ENCODE results near the gene CCDC85C. TPM values are rescaled to one million over a fixed set of nuclear protein-coding genes. Genes with fewer than 3 reads are reported as not detected.

CCDC85C gene
- total and polyA plus RNA-seq, 2 of the 4 experiments (the other 2 are of a cell fraction) = 16.0 to 19.0 TPM

DNA sequence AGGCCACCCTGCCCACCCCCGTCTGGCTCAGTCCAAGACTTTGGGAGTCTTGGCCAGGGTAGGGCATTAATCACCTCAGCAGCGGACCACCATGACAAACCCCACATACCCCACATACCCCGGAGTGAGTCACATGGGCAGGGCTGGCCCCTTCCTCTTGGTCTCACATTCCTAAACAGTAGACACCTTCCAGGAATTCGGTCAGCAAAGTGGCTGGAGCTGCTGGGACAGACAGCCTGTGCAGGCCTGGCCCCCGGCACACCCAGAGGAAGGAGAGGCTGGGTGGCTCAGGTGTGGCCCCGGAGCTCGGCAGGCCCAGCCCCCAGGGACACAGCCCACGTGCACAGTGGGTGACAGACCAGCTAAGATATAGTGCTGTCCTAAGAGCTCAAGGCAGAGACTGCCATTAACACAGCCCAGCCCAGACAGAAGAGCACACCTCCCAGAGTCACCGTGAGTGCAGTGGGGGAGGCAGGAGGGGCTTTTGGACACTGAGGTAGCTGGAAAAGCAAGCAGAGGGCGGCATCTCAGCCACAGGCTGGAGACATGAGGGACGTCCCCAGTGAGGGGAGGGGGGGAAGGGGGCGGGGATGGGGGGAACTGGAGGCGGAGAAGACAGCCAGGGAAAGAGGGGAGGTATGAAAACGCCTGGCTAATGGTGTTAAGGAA lies 24.0 kb downstream of the CCDC85C start:
- H4K20me1 ChIP-seq (ENCODE audit: insufficient read depth, low read length) = peaks cover 10% of the 10 kb centered on the region
- CTCF ChIA-PET = interaction anchor here (0.6 to 0.9 kb wide), 2 partner anchors 34 to 48 kb away, joined by 3 to 4 read pairs; no protein-coding TSS in a partner anchor
- peak overlapping the region; percentile 26; the same call in 1 of the 2 replicates for H3K9ac ChIP-seq (ENCODE audit: low read depth, low read length)
- peak overlapping the region; percentile 91 for H3K14ac ChIP-seq (replicated peaks; ENCODE audit: low read depth, low read length)
- TF ChIP-seq FOS (IDR thresholded peaks at IDR 0.05; ENCODE audit: low read depth, low read length) = peak; percentile 53; the same call in 1 of the 2 replicates
- peak; percentile 29; the same call in 1 of the 2 replicates for TF ChIP-seq MXI1 (IDR thresholded peaks at IDR 0.05; ENCODE audit: borderline replicate concordance, low read depth, low read length)
- TF ChIP-seq RCOR1 (IDR thresholded peaks at IDR 0.05; ENCODE audit: insufficient replicate concordance, low read length) = no peak
- peak; percentile 40; the same call in 1 of the 2 replicates for TF ChIP-seq MAZ (IDR thresholded peaks at IDR 0.05; ENCODE audit: borderline replicate concordance, low read depth, low read length)
- TF ChIP-seq, protein P1, sequence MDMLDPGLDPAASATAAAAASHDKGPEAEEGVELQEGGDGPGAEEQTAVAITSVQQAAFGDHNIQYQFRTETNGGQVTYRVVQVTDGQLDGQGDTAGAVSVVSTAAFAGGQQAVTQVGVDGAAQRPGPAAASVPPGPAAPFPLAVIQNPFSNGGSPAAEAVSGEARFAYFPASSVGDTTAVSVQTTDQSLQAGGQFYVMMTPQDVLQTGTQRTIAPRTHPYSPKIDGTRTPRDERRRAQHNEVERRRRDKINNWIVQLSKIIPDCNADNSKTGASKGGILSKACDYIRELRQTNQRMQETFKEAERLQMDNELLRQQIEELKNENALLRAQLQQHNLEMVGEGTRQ (IDR thresholded peaks at IDR 0.05; ENCODE audit: low read depth, low read length) = peak; percentile 25; the same call in 1 of the 2 replicates
- no TSS peak for BruUV-seq (replicated peaks)
- 0 out of 2 replicates have a peak overlapping the region, but pooled peaks have one; percentile 60 for H3K23ac ChIP-seq (ENCODE audit: low read depth, low read length)
- H4K91ac ChIP-seq (ENCODE audit: insufficient read depth, low read depth, low read length) = peak overlapping the region; percentile 97
- peak; percentile 73 for ATAC-seq (ENCODE audit: low read depth)
- dilution Hi-C loops (cut with HindIII; ENCODE audit: low sequenced_read_pairs, unreplicated experiment) = no loop called here
- no peak overlapping the region for H3K4me3 ChIP-seq (ENCODE audit: insufficient read depth, low read depth, low read length)
- H2AFZ ChIP-seq (replicated peaks; ENCODE audit: low read length, poor library complexity) = peak overlapping the region; percentile 85
- H2BK20ac ChIP-seq (ENCODE audit: low read depth, low read length) = peak overlapping the region; percentile 90
- POLR2A ChIA-PET (ENCODE audit: unreplicated experiment) = no interaction called here
- peak overlapping the region; percentile 61; the same call in 1 of the 2 replicates for H3K56ac ChIP-seq (ENCODE audit: extremely low read depth, insufficient read depth, low read length)
- H3K36me3 ChIP-seq (ENCODE audit: control insufficient read depth, insufficient read depth, low read length) = no peaks in the 10 kb centered on the region
- H3K4me2 ChIP-seq (ENCODE audit: low read depth, low read length) = peak overlapping the region; percentile 76
- 0% methylated on average over 1 of the region's 14 CpGs; no CpG with 5 or more reads in 1 of the 2 experiments for WGBS, 2 experiments (ENCODE audit: extremely low coverage in 2 of 2, insufficient read length in 1 of 2)
- H3K9me1 ChIP-seq (ENCODE audit: insufficient read depth, low read length) = peaks cover 53% of the 10 kb centered on the region
- intact Hi-C loops (cut with micrococcal nuclease) = no loop called here
- peak overlapping the region; percentile 98 for H2AK9ac ChIP-seq (replicated peaks; ENCODE audit: low read depth, low read length, poor library complexity)
- H3K4me1 ChIP-seq (ENCODE audit: control insufficient read depth, insufficient read depth, low read length) = peaks cover 56% of the 10 kb centered on the region
- DNase-seq = peak; percentile 77
- peak overlapping the region; percentile 87 for H2BK5ac ChIP-seq (ENCODE audit: low read depth, low read length, poor library complexity, severe bottlenecking)
- peak overlapping the region; percentile 76 for H3K18ac ChIP-seq (ENCODE audit: low read depth, low read length)
- H2BK15ac ChIP-seq (ENCODE audit: low read depth, low read length) = peak overlapping the region; percentile 94; the same call in 2 of the 3 replicates
- H3K9me3 ChIP-seq (ENCODE audit: control insufficient read depth, insufficient read depth, low read length) = no peaks in the 10 kb centered on the region
- in situ Hi-C loops (cut with MboI; ENCODE audit: low sequenced_read_pairs) = no loop called here
- H2BK120ac ChIP-seq (ENCODE audit: low read depth, low read length) = peak overlapping the region; percentile 96
- H3K27me3 ChIP-seq (ENCODE audit: control insufficient read depth, insufficient read depth, low read length) = no peaks in the 10 kb centered on the region
- peak overlapping the region; percentile 98 for H3K4ac ChIP-seq (ENCODE audit: low read depth, low read length)
- H2AK5ac ChIP-seq (ENCODE audit: low read depth, low read length) = peak overlapping the region; percentile 98
- peak overlapping the region; percentile 56; the same call in 1 of the 2 replicates for H4K5ac ChIP-seq (ENCODE audit: low read depth, low read length)
- peak overlapping the region; percentile 72 for H3K27ac ChIP-seq (ENCODE audit: insufficient read depth, low read length)
- H3K79me1 ChIP-seq (ENCODE audit: low read depth in 1 of 2, low read length in 2 of 2) = peaks cover 52 to 93% of the 10 kb centered on the region in 2 experiments
- peak overlapping the region; percentile 70 to 96; a peak in 3 of 4 replicates for H4K8ac ChIP-seq (ENCODE audit: low read depth in 2 of 2, low read length in 2 of 2)
